SK-N-SH (cell line): ENCODE results near the gene GMPR2. TPM values are rescaled to one million over a fixed set of nuclear protein-coding genes. Genes with fewer than 3 reads are reported as not detected.

ENCODE experiments used
- CTCF ChIA-PET: fragments of 300-600, 350-600 bp; formaldehyde crosslinking; extraction: SDS; loops from one replicate; lab custom pipeline; 2021; lab: Yijun Ruan, JAX
- POLR2A ChIA-PET: fragments of 350-600 bp; sonication (Branson Sonifier 250); formaldehyde crosslinking; extraction: SDS; loops from one replicate; lab custom pipeline; 2020; ENCODE audit warnings: antibody characterized with exemption, inconsistent platforms; lab: Yijun Ruan, JAX
- DNase-seq: peaks from one replicate; pipeline ENCODE4 v3.0.0; 2012
- H2AFZ ChIP-seq: fragments of 200-600 bp; sonication (generic); 2 replicates; pipeline ENCODE4 v1.8.1; 2016; ENCODE audit warnings: antibody characterized with exemption, mild to moderate bottlenecking, low read depth
- H3F3A ChIP-seq: fragments of 200-600 bp; sonication (generic); replicated peaks from 2 replicates; pipeline ENCODE3; 2016; ENCODE audit warnings: antibody characterized with exemption, mild to moderate bottlenecking; ENCODE audit not compliant: insufficient read depth
- H3K27ac ChIP-seq, 2 experiments: fragments of 200-500 bp in 1 of 2; fragments of 200-600 bp in 1 of 2; sonication (Bioruptor generic) in 1 of 2; sonication (generic), shearing (Covaris generic) in 1 of 2; 2 replicates each; pipeline versions ENCODE4 v1.5.1 to v1.6.1; 2014 to 2016; ENCODE audit warnings: low read depth in 2 of 2, inconsistent platforms in 1 of 2, low read length in 1 of 2, mild to moderate bottlenecking in 1 of 2, mixed read lengths in 1 of 2
- H3K27me3 ChIP-seq: fragments of 200-600 bp; sonication (generic), shearing (Covaris generic); 2 replicates; pipeline ENCODE4 v1.6.1; 2016; ENCODE audit warnings: mixed run types; ENCODE audit not compliant: insufficient read depth
- H3K36me3 ChIP-seq, 2 experiments: fragments of 200-500 bp in 1 of 2; fragments of 200-600 bp in 1 of 2; sonication (Bioruptor generic) in 1 of 2; sonication (generic) in 1 of 2; replicated peaks in 1 of 2; 2 replicates each; pipeline versions ENCODE3 to v1.5.1; 2014 to 2016; ENCODE audit warnings: low read length in 1 of 2, mild to moderate bottlenecking in 1 of 2; ENCODE audit not compliant: insufficient read depth in 2 of 2, control insufficient read depth in 1 of 2
- H3K4me1 ChIP-seq, 2 experiments: fragments of 200-500 bp in 1 of 2; fragments of 200-600 bp in 1 of 2; sonication (Bioruptor generic) in 1 of 2; sonication (generic), shearing (Covaris generic) in 1 of 2; 2 replicates each; pipeline versions ENCODE4 v1.5.1 to v1.6.1; 2014 to 2016; ENCODE audit warnings: low read depth in 1 of 2, low read length in 1 of 2, mixed run types in 1 of 2; ENCODE audit not compliant: insufficient read depth in 2 of 2, control insufficient read depth in 1 of 2
- H3K4me2 ChIP-seq: fragments of 200-600 bp; sonication (generic), shearing (Covaris generic); 2 replicates; pipeline ENCODE4 v1.6.1; 2017; ENCODE audit warnings: mixed run types
- H3K4me3 ChIP-seq, 2 experiments: fragments of 200-500 bp in 1 of 2; fragments of 200-600 bp in 1 of 2; sonication (Bioruptor generic) in 1 of 2; sonication (generic), shearing (Covaris generic) in 1 of 2; 2 replicates each; pipeline versions ENCODE4 v1.5.1 to v1.8.1; 2014 to 2016; ENCODE audit warnings: low read depth in 2 of 2, inconsistent platforms in 1 of 2, low read length in 1 of 2, mild to moderate bottlenecking in 1 of 2, mixed read lengths in 1 of 2, moderate library complexity in 1 of 2
- H3K79me2 ChIP-seq: fragments of 200-600 bp; sonication (generic); 2 replicates; pipeline ENCODE4 v1.8.1; 2017; ENCODE audit warnings: mild to moderate bottlenecking; ENCODE audit not compliant: insufficient read depth
- H3K9ac ChIP-seq: fragments of 200-600 bp; sonication (generic); 2 replicates; pipeline ENCODE4 v1.6.1; 2017; ENCODE audit warnings: mixed run types
- H3K9me2 ChIP-seq: fragments of 200-600 bp; sonication (generic); 2 replicates; pipeline ENCODE4 v1.6.1; 2017; ENCODE audit warnings: mixed run types
- H3K9me3 ChIP-seq: fragments of 200-600 bp; sonication (generic); 2 replicates; pipeline ENCODE4 v1.6.1; 2017; ENCODE audit warnings: mixed run types, mild to moderate bottlenecking, moderate library complexity
- H4K20me1 ChIP-seq: fragments of 200-600 bp; sonication (generic); 2 replicates; pipeline ENCODE4 v1.6.1; 2017; ENCODE audit warnings: mild to moderate bottlenecking, mixed run types; ENCODE audit not compliant: insufficient read depth
- CTCF ChIP-seq: fragments of 200-600 bp; sonication (generic); IDR thresholded peaks from 2 replicates; pipeline ENCODE4 v1.6.1; 2017; ENCODE audit warnings: antibody characterized with exemption, mild to moderate bottlenecking, moderate library complexity
- ELF1 ChIP-seq: IDR thresholded peaks from 2 replicates; pipeline ENCODE4 v1.4.0; 2012
- EP300 ChIP-seq, 2 experiments: IDR thresholded peaks; 2 replicates each; pipeline versions ENCODE4 v1.4.0 to v1.6.1; 2012; ENCODE audit warnings: borderline replicate concordance in 1 of 2, low read depth in 1 of 2, low read length in 1 of 2
- EZH2phosphoT487 ChIP-seq: fragments of 200-600 bp; sonication (generic); IDR thresholded peaks from 2 replicates; pipeline ENCODE4 v1.6.1; 2017; ENCODE audit warnings: low read depth, mixed run types, mild to moderate bottlenecking, antibody characterized with exemption, moderate library complexity, borderline replicate concordance
- FOXM1 ChIP-seq: IDR thresholded peaks from 2 replicates; pipeline ENCODE4 v1.4.0; 2012; ENCODE audit warnings: low read depth, mild to moderate bottlenecking
- MAX ChIP-seq: IDR thresholded peaks from 2 replicates; pipeline ENCODE4 v1.4.0; 2012; ENCODE audit warnings: low read depth
- MEF2A ChIP-seq: IDR thresholded peaks from 2 replicates; pipeline ENCODE4 v1.4.0; 2012; ENCODE audit warnings: low read depth, borderline replicate concordance
- MXI1 ChIP-seq: IDR thresholded peaks from 2 replicates; pipeline ENCODE4 v1.6.1; 2012; ENCODE audit warnings: mild to moderate bottlenecking, low read depth, low read length, improper control_type of control experiment
- NFIC ChIP-seq: IDR thresholded peaks from 2 replicates; pipeline ENCODE4 v1.4.0; 2012; ENCODE audit warnings: borderline replicate concordance
- RCOR1 ChIP-seq: fragments of 150-350 bp; IDR thresholded peaks from 2 replicates; pipeline ENCODE4 v1.6.1; 2017; ENCODE audit warnings: antibody characterized with exemption, low read length
- RFX5 ChIP-seq: IDR thresholded peaks from 2 replicates; pipeline ENCODE4 v1.6.1; 2012; ENCODE audit warnings: mild to moderate bottlenecking, improper control_type of control experiment, low read length
- TEAD4 ChIP-seq: IDR thresholded peaks from 2 replicates; pipeline ENCODE4 v1.4.0; 2012; ENCODE audit warnings: mild to moderate bottlenecking, borderline replicate concordance; ENCODE audit not compliant: insufficient read depth
- ZBTB33 ChIP-seq: IDR thresholded peaks from 2 replicates; pipeline ENCODE4 v1.4.0; 2012; ENCODE audit warnings: low read depth, borderline replicate concordance
- WGBS: methylation state at CpG from one replicate; pipeline ENCODE4 v1.1.6; 2017; ENCODE audit warnings: low lambda C conversion rate; 5-methylcytosine and 5-hydroxymethylcytosine counted together
- polyA plus RNA-seq, 3 experiments: library from polyadenylated mRNA; depleted of rRNA; stranded (reverse); fragments of >200 nt; gene quantifications; 2 replicates each; pipeline ENCODE4 v1.2.3, GENCODE V29; 2012
- TF ChIP-seq, protein P1 (sequence below): IDR thresholded peaks from 2 replicates; pipeline ENCODE4 v1.4.0; 2012; ENCODE audit warnings: low read depth, borderline replicate concordance
- TF ChIP-seq, protein P2 (sequence below): IDR thresholded peaks from 2 replicates; pipeline ENCODE4; 2012

GMPR2 gene
- polyA plus RNA-seq, 1 of the 3 experiments (the other 2 are of a cell fraction): 97.0 TPM

DNA sequence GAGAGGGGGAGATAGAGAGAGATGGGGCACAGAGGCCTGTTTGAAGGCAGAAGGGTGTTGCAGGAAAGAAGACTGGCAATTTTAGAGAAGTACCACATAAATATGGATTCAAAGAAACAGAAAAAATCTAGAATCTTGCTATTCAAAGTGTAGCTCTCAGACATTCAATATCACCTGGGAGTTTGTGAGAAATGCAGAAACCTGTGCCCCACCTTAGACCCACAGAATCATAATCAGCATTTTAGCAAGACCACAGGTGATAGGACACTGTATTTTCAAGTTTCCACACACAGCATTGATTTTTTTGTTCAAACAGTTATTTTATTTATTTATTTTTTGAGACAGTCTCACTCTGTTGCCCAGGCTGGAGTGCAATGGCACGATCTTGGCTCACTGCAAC is 3.8 kb upstream of the GMPR2 start:
- no peak overlapping the region for H3K4me2 ChIP-seq
- no peak overlapping the region for H3K9ac ChIP-seq
- WGBS: 0% methylated on average over 1 of the region's 1 CpG
- H4K20me1 ChIP-seq: peaks cover 9% of the 10 kb centered on the region
- H3K27ac ChIP-seq: no peak overlapping the region
- CTCF ChIA-PET: interaction anchor here (0.8 to 2.1 kb wide), 2 partner anchors 13 to 68 kb away, joined by 3 to 11 read pairs; partner anchors contain the start of genes IRF9 and MDP1
- H3F3A ChIP-seq: peaks cover 29% of the 10 kb centered on the region
- POLR2A ChIA-PET: no interaction called here
- peaks cover 19 to 29% of the 10 kb centered on the region in 2 experiments; a peak in 3 of 4 replicates for H3K4me1 ChIP-seq
- peaks cover 95% of the 10 kb centered on the region for H3K79me2 ChIP-seq
- H2AFZ ChIP-seq: no peak overlapping the region
- H3K36me3 ChIP-seq: peaks cover 6 to 22% of the 10 kb centered on the region in 2 experiments
- no peak for TF ChIP-seq MXI1
- TF ChIP-seq MEF2A: no peak
- TF ChIP-seq MAX: no peak
- no peak for TF ChIP-seq ZBTB33
- TF ChIP-seq TEAD4: no peak
- TF ChIP-seq FOXM1: no peak
- TF ChIP-seq EP300 (IDR thresholded peaks at IDR 0.05; ENCODE audit: borderline replicate concordance in 1 of 2, low read depth in 1 of 2, low read length in 1 of 2): no peak
- TF ChIP-seq, protein P1, sequence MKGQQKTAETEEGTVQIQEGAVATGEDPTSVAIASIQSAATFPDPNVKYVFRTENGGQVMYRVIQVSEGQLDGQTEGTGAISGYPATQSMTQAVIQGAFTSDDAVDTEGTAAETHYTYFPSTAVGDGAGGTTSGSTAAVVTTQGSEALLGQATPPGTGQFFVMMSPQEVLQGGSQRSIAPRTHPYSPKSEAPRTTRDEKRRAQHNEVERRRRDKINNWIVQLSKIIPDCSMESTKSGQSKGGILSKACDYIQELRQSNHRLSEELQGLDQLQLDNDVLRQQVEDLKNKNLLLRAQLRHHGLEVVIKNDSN: no peak
- no peak for TF ChIP-seq ELF1
- TF ChIP-seq CTCF: no peak
- no peak for TF ChIP-seq EZH2phosphoT487
- no peak for TF ChIP-seq NFIC
- no peak for TF ChIP-seq RCOR1
- TF ChIP-seq, protein P2, sequence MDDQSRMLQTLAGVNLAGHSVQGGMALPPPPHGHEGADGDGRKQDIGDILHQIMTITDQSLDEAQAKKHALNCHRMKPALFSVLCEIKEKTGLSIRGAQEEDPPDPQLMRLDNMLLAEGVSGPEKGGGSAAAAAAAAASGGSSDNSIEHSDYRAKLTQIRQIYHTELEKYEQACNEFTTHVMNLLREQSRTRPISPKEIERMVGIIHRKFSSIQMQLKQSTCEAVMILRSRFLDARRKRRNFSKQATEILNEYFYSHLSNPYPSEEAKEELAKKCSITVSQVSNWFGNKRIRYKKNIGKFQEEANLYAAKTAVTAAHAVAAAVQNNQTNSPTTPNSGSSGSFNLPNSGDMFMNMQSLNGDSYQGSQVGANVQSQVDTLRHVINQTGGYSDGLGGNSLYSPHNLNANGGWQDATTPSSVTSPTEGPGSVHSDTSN: no peak
- no peak for TF ChIP-seq RFX5
- DNase-seq: no peak
- no peaks in the 10 kb centered on the region for H3K27me3 ChIP-seq
- H3K4me3 ChIP-seq: no peak overlapping the region
- H3K9me3 ChIP-seq: no peaks in the 10 kb centered on the region
- no peaks in the 10 kb centered on the region for H3K9me2 ChIP-seq
